NCI-H1436 (cell line): Measurements from ENCODE around the gene DOC2B.
"Not testable (repeated sequence)": the region's sequence is repeated elsewhere in the genome, so short reads cannot be mapped to it uniquely, and the experiment has no call there.

Experiments used
- DNase-seq: peaks from one replicate; lab custom pipeline; 2025; lab: John Stamatoyannopoulos, UW

The DOC2B gene

DNA sequence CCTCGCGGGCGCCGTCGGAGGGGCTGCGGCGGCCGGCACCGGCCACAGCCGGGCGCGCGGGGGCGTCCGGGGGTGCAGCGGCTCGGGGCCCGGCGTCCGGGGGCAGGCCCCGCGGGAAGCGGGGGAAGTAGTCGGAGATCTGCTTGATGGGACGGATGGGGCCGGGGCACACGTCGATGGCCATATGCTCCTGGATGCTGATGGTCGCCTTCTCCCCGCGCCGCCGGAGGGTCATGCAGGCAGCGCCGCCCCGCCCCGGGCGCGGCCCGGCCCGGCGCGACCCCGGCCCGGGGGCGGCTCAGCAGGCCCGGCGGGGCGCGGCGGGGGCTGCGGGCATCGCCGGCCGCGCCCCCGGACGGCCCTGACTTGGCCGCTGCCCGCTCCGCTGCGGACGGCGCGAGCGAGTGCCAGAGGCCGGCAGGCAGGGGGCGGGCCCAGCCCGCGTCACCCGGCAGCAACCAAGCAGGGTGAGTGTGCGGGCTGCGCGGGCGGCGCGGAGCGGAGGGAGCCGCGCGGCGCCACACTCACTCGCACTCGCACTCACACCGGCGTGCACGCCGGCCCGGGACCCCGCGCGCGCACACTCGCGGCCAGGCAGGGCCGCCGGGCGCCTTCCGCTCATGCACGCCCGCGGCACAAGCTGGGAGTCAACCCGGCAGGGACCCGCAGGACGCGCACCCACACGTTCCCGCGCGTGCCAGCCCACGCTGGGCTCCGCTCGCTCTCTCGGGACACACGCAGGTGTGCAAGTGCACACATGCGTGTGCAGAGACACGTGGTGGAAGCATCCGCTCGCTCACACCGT lies at the start of gene DOC2B:
DOC2B (minus strand) TSS at position 406 of the 805 bp plus-strand sequence; CDS start at position 235, 171 bp downstream.
- peak; percentile 35 for DNase-seq

DNA sequence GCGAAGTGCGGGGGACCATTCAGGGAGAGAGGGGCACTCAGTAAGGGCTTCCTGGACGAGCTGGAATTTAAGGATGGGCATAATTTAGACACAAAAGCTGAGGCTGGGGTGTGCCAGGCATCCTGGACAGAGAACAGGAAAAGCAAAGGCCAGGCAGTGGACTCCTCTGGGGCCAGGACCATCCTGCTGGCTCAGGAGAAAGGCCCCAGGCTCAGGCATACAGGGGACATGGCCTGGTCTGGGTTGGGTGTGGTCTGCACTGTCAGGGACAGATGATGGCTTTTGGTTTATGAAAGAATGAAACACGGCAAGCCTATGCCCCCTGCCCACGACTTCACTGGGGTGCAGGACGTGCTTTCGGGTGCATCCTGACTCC lies 48.9 kb upstream of the DOC2B start:
- DNase-seq, result no peak

DNA sequence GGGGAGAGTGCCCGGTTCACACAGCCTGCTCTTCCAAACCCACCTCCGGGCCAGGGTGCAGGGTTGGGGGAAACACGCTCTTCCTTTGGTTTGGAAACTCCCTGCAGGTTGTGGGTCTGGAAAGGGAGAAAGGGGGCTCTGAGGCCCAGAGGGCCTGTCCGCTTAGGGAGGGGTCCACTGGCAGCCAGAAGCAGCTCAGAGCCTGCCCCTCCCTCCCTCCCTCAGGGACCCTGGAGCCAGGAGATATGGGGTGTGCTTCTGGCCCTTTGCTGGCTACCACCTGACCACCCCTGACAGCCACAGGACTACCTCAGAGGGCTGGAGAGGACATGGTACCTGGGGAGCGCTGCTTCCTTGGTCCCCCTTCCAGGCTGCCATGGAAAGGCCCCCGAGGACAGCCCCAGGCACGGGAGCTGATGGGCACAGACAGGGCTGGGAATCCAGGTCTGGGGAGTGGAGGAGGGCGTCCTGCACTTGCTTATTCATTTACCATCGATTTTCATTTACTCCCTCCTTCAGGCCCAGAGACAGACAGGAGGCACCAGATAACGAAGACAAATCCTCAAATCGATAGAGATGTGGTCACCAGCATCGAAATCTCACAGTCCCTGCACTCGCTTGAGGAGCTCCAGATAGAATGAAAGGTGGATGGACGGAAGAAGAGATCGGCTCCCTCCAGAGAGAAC lies 48.4 kb upstream of the DOC2B start:
- no peak for DNase-seq

DNA sequence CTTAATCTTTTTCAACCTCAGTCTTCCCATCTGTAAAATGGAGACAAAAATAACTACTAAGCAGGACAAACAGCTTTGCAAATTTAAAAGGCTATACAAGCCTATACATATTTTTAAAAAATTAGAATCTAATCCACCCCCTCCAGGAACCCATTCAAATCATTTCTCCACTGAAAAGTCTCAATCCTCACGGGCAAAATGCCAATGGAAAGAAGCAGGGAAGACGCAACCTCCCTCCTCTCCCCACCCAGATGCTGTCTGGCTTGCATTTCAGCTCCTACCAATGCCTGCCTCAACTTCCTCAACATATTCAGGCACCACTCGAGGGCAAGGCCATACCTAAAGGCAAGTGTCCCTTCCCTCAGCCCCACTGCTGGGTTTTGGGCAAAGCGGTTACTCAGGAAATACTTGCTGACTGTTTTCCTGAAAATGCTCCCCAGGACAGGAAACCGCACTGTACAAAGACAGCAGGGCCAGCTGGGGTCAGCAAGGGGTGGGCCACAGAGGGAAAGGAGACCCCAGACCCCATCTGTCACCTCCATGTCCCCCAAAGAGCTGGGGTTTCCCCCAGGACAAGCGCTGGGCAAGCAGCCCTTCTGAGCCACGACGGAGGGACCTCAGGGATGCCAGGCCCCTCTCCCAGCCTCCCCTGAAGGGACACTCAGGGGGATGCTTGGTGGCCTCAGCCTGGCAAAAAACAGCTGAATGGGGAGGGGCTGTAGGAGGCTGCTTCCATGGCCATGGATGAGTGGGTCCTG lies 47.7 kb upstream of the DOC2B start:
- no peak for DNase-seq

DNA sequence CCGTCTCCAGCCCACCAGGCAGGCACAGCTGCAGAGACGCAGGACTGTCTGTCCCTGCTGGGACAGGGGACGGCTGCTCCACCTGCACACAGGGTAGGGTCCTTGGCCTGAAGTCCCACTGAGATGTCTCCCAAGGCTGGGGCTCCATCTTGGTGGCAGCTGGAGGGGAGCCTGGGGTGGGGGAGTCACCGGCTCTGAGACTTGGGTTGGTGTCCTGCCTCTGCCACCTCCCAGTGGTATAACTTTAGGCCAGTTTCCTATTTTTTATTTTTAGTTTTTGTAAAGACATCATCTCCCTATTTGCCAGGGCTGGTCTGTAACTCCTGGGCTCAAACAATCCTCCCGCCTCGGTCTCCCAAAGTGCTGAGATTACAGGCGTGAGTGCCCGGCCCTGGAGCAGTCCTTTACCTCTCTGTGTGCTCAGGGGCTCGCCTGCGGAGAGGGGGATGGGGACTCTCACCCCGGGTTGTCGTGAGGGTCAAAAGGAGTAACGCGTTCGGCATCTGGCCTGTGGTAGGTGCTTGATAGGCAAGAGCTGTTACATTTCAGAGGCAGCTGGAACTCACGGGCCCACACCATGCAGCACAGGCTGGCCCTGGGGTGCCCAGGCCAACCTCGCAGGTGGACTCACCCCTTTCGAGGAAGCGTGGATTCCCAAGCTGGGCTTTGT lies 46.6 kb upstream of the DOC2B start:
- DNase-seq, result no peak

DNA sequence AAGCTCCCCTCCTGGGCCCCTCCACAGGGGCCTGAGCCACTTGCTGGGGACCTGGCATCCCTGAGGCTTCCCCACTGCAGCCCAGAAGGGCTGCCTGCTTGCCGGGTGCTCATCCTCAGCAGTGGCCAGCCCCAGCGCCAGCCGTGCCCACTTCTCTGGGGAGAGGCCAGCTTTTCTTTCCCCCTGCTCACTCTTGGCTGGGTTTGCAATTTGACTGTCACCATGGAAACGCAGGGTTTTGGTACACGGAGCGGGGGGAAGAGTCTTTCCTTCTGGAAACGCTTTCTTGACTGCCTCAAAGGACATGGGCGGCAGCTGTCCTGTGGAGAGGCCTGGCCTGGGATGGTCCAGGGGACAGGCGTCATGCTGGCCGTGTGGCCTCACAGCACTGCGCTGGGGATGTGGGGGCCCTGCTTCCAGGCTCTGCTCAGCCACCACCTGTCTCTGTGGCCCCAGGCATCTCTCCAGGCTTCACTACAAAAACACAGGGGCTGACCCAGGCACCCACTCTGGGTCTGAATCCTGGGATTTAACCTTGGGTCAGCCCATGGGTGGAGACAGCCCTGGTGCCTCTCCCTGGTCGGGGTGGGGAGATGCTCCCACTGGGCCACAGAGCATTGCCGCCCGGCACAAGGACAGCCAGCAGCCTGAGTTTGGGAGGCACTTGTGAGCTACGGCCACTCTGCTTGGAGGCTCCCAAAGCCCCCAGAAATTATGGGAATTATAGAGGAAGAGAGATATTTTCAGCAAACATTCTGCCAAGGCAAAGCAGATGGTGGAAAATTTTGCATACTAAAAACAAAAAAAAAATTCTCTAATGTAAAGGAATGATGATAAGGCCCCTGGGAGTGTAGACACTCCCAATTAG lies 45.9 kb upstream of the DOC2B start:
- no peak for DNase-seq

DNA sequence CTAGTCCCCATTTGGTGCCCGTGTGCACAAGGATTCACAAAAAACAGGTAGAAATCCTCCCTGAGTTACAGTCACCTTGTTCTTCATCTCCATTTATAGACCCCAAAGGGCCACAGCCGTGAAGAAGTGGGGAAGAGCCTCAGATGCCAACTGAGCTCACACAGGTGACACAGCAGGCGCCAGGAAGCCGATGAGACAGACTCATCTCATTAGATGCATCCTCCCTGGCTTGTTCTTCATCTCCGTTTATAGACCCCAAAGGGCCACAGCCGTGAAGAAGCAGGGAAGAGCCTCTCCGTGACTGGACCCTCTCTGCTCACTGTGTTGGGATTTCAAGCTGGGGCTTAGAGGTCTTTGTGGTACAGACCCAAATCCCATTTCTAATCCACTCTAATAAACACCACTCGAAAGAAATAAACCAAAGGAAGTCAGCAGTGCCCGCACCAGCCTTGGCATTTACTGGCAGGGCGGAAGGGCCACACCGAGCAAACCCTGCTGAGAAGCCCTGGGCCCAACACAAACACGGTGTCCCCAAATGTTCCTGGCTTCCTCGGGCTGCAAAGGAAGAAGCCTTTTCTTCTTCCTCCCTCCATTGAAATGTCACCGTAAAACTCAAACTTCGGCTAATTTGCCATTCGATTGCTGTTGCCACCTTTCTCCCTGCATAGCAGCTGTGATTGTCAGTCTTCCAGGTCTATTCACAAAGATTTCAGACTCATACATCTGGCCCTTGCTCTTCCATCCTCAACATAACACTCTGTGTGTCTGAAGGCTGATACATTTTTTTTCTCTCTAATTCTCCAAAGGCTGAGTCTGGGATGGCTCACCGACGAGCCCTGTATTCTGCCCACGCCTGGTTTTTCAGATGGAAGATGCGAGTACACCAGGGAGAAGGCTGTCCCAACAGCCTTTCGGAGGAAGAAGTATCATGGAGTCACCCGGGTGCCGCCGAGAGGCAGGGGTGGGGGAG lies 44.9 kb upstream of the DOC2B start:
- DNase-seq, result no peak

DNA sequence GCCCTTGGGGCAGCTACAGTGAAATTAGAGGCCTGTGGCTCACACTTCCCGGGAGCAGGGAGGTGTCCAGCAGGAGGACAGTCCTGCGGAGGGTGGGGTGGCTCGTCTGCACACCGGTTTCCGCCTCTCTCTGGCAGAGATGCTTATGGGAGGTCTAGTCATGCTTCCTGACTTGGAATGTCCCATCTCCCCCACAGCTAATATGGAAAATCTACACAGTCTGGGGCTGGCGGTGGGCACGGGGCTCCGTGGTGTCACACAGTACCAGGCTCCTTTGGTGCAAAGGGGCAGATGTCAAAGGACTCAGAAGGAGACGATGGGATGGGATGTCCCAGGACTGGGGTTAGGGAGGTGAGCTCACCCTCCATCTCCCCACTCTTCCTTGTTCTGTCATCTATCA lies 44.1 kb upstream of the DOC2B start:
- no peak for DNase-seq

DNA sequence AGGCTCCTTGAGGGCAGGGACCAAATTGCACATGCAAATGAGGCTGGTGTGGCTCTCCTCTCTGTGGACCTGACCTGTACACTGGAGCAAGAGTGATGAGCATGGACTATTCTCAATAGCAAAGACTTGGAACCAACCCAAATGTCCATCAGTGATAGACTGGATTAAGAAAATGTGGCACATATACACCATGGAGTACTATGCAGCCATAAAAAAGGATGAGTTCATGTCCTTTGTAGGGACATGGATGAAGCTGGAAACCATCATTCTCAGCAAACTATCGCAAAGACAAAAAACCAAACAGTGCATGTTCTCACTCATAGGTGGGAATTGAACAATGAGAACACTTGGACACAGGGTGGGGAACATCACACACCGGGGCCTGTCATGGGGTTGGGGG lies 43.1 kb upstream of the DOC2B start:
- not testable (repeated sequence) for DNase-seq

DNA sequence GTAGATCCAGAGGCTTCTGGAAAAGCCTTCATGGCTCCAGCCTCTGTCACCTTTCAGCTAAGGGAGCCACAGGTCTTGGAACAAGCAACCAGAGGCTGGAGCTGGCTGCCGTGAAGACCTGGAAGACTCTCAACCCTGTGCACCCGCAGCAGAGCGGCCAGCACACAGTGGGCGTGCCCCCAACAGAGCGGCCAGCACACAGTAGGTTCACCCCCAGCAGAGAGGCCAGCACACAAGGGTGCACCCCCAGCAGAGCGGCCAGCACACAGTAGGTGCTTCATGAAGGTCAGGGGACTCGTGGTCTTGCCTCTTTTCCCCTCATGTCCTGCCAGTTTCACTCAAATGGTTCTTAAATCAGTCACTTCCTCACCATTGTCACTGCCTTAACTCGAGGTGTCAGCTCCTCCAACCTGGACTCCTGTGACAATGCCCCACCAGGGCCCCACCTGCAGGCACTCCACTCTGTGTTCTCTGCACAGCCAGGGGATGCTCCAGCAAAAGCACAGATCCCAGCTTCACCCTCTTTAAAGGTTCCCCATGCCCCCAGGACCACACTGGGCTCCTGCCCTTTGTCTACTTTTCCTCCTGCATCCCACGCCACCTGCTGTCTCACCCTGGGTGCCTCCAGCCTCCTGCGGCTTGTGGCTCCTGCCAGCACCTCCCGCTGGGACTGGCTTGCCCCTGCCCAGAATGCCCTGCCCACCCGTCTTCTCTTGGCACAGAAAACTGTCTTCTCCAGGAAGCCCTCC lies 42.4 kb upstream of the DOC2B start:
- DNase-seq, result no peak

DNA sequence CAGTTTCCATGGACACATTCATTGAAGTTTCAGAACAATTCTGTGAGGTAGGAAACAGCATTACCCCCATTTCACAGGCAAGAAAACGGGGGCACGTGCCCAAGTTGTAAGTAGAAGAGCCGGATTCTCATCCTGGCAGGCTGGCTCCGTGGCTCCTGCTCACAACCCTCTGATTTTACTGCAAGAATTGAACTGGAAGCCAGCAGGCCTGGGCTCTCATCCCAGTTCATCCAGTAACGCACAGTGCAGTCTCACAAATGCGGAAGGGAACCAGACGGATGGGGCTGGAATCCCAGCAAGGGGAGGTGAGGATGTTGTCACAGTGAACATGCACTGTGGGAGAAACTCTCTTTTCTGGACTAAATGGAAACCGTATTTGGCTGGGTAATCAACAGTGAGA lies 40.7 kb upstream of the DOC2B start:
- DNase-seq, result no peak

DNA sequence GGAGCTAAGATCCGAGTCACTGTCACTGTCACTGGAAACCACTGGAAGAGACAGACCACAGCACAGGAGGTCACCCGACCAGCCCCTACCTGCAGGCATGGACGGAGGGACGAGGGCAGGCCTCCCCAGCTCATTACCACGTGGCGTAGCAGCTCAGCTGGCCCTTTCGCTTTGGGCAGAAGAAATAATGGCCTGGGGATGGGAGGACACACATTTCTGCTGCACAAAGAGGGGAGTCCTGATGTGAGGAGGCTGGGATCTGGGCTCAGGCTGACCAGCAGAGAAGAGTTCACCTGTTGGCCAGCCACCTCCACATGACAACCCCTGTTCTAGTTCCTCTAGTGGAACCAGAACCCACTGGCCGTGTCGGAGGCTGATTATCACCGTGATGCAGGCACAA lies 38.2 kb upstream of the DOC2B start:
- DNase-seq, result no peak

DNA sequence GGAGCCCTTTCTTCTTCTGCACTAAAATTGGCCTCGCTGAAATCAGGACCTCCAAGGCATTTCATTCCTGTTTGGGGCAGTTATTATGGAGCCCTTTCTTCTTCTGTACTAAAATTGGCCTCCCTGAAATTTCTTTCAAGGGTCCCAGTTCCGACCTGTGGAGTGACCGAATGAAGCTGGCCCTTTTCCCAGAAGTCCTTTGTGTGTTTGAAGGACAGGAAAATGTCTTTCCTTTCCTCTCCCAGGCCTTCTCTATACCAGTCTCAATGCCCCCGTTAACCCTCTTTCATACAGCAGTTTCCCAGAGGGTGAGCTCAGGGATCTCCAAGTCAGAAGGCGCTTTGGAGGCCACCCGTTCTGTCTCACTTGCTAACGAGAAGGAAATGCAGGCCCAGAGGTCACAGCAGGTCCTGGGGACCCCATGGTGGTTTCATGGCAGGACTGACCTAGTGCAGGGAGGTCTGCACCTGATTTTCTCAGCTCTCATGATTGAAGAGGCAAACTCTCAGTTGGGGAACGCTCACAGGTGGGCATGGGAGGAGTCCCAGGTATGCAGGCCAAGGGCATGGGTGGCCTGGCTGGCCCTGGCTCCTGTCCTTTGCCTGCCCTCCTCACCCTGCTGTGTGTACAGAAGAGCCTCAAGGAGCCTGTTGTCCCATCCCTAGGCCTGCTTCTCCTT lies 37.1 kb upstream of the DOC2B start:
- DNase-seq, result no peak

DNA sequence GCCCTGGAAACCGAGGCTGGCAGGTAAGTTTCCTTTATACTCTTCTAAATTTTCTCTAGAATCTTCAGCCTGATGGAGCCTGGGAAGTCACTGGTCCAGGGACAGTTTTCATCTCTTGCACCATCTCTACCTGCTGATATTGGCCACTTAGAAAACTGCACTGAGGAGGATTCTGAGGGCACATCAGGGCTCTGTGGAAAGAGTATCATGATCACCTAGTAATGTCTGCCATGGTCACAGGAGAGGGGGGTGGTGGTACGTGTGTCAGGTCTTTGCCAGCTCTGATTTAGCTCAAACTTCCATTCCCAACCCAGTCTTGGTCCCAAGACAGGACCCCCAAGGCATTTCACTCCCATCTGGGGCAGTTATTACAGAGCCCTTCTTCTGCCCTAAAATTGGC lies 35.2 kb upstream of the DOC2B start:
- no peak for DNase-seq

DNA sequence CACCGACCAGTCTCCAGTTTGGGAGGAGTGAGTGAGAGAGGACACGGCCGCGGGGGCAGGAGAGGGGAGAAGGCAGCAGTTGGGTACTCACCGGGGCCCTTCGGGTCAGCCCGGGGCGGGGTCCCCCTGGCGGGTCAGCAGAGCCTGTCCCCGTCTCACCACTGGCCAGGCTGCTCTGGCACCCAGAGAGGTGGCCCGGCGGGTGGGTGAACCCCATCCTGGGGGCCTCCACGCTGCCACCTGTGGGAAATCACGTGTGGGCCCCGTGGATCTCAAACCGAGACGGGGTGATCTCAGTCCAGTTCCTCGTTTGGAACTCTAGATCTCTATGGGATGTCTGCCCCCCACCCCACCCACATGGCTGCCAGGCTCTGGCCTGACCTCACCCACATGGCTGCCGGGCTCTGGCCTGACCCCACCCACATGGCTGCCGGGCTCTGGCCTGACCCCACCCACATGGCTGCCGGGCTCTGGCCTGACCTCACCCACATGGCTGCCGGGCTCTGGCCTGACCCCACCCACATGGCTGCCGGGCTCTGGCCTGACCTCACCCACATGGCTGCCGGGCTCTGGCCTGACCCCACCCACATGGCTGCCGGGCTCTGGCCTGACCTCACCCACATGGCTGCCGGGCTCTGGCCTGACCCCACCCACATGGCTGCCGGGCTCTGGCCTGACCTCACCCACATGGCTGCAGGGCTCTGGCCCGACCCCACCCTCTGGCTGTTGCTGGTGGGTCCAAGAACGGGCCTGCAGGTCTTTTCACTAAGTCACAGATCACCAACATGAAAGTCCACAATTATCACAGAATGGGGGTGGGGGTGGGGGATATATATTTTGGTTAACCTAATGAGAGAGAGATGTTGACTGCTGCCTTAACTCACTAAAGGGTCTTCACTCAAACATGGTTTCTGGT lies 34.4 kb upstream of the DOC2B start:
- not testable (repeated sequence) for DNase-seq

DNA sequence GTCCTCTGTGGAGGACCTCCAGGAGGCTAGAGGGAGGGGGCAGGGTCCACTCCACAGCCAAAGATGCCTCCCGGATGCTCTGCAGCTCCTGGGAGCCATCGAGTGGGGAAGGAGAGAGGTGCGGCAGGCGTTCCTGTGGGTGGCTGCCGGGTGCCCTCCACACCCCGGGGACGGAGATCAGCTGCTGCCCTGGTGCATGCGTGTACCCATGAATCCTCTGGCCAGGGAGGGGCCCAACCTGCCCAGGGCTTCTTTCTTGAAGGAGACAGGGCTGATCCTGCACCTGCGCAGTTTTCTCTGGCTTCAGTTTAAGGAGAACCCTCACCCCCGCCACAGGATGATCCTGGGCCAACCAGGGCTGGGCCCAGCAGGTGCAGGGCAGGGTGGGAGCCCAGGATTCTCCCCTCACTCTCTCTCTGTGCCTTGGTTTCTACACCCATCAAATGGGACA lies 33.5 kb upstream of the DOC2B start:
- no peak for DNase-seq

DNA sequence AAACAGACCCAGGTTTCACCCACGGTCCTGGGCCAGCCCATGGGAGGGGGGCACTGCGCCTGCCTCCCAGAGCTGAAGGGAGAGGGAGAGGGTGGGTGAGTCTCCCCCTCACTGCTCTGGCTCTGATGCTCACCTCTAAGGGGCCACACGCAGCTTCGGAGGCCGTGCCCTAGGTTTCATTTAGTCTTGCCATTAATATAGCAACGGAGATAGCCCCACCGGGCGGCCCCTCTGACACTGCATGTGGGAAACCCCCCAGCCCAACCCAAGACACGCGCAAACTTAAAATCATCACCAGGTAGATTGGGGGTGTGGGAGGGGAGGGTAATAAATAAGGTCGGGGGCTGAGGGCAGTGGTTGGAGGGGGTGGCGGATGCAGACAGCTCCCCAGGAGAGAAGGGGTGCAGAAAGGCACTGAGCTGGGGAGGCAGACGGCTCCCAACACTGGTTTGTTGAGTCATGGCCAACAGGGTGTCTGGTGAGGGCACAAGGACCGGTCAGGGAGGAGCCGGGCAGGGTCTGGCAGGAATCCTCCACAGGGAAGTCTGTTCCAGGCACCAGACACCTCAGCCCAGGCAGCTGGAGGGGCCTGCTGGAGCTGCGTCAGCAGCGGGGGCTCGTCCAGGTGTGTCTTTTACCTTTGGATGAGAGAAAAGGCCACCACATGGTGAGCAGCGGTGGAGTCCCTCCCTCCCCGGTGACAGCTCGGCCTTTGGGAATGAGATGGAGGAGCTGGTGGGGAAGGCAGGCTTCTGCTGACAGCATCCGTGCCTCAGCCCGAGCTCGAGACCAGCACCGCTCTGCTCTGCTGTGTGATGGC lies 32.0 kb upstream of the DOC2B start:
- DNase-seq, result no peak
